Left renal pelvis (tissue), 4 donors: ENCODE measurements around the gene REPS2. TPM values are rescaled to one million over a fixed set of nuclear protein-coding genes. Genes with fewer than 3 reads are reported as not detected.

Experiments used
- DNase-seq, 4 donors: peaks; one replicate each; pipeline ENCODE4 v3.0.0-alpha.2; 2013; ENCODE audit warnings: low read depth in 4 of 4, low spot score in 3 of 4
- polyA plus RNA-seq, 4 donors: library from polyadenylated mRNA; unstranded; fragments of 120-200 nt; gene quantifications; one replicate each; pipeline ENCODE4 v1.2.1, GENCODE V29; 2013; ENCODE audit not compliant: insufficient read length in 4 of 4

REPS2 gene
- polyA plus RNA-seq, 4 donors, result 11.2 to 20.7 (median 14.1) TPM

DNA sequence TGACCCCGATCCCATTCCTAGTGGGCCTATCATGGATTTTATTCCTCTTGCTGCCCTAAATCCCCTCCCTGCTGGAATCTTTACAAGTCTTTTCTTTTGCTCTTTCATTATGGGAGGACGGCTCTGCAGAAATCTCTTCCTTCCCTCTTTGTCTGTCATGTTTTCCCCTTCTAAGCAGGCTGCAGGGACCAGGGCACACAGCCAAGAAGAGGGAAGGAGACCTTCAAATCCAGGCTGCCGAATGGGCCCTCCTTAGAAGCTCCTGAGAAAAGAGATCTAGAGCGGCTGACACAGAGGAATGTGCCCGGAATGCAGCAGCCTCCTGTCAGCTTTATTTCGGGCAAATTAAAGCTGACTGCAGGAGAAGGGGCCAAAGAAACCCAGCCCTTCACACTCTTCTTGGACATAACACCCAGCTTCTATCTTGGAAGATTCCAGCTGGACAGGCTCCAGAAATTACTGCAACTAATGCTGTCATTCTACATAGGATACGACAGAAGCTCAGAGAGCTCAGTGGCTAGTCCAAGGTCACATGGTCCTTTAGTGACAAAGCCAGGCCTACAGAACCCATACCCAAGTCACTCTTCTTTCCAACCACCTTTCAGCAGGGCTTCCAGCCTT, 240.8 kb downstream of the REPS2 start:
- peak in 1 of 4 donors; percentile 7 for DNase-seq

- no peak for DNase-seq
Measured at GRCh38 chrX:17192106-17192505, 245.6 kb downstream of the REPS2 start.

Other genes starting within 250 kb of the REPS2 start
- gene CTPS2, start 234.0 kb upstream of the REPS2 start, polyA plus RNA-seq, result 10 to 100 TPM; 31.1 to 44.3 (median 38.3) TPM
- gene SYAP1, start 227.0 kb upstream of the REPS2 start, polyA plus RNA-seq, result 10 to 100 TPM; 18.5 to 35.3 (median 32.2) TPM
- 10 to 100 TPM; 13.9 to 17.7 (median 16.5) TPM for gene TXLNG, start 160.2 kb upstream of the REPS2 start, polyA plus RNA-seq
- gene RBBP7, start 76.3 kb upstream of the REPS2 start, polyA plus RNA-seq, result 100 to 1,000 TPM; 216 to 235 (median 225) TPM